Measurements from ENCODE around the gene HSD3B7.

The HSD3B7 gene

DNA sequence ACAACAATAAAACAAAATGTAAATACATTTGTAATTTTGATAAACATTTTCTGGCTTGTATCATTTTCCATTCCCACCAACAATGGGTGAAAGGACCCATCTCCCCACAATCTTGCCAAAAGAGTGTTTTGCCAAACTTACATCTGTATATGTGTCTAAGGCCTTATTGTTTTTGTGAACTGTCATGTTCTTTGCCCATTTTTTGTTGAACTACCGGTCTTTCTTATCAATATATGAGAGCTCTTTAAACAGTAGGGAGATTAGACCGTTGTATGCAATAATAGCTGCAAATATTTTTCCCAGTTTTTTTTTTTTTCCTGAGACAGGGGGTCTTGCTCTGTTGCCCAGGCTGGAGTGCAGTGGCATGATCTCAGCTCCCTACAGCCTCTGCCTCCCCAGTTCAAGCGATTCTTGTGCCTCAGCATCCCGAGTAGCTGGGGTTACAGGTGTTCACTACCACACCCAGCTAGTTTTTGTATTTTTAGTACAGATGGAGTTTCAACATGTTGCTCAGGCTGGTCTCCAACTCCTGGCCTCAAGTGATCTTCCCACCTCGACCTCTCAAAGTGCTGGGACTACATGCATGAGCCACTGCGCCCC, 38.7 kb downstream of the HSD3B7 start:
- DNase-seq (ENCODE audit: low read depth) = no peak

DNA sequence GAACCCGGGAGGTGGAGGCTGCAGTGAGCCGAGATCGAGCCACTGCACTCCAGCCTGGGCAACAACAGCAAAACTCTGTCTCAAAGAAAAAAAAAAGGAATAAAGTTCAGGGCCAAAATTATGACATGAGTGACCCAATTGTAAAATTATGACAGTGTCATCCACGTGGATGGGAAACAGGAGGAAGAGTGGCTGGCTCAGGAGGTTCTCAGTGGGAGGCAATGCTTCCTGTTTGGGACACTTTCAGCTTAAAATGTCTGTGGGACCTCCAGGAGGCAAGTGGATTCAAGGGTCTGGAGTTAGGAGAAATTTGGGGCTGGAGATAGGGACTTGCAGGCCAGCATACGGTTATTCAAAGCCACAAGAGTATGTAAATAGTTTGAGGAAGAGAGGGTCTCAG, 40.3 kb downstream of the HSD3B7 start:
- DNase-seq (ENCODE audit: low read depth) = no peak

DNA sequence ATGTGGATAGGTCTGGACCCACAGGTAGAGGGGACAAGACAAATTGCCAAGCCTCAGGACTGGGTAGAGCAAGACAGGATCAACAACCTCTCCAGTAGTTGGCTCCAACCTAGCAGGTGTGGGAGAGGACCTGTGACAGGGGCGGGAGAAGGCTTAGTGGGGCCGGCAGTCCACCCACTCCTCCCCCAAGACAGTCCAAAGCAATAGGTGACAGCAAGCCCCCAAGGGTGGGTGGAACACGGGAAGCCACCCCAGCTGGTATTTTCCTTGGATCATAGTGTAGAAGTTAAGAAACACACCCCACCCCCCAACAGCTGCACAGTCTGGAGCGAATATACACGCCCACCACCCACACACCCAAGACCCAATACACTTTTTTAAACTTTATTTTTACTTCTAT, 44.3 kb downstream of the HSD3B7 start:
- no peak for DNase-seq (ENCODE audit: low read depth)

DNA sequence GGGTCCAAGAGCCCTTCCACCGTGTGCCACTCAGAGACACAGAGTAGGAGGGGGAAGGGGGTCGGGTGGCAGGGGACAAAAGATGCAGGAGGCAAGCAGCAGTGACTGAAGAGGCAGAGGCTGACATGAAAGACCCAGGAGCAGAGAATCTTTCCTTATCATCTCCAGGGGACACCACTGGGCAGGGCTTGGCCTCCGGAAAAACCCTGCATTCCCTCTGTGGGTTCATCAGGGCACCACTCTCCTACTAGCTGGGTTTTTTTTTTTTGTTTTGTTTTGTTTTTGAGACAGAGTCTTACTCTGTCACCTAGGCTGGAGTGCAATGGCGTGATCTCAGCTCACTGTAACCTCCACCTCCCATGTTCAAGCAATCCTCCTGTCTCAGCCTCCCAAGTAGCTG, 46.3 kb downstream of the HSD3B7 start:
- DNase-seq (ENCODE audit: low read depth) = no peak

DNA sequence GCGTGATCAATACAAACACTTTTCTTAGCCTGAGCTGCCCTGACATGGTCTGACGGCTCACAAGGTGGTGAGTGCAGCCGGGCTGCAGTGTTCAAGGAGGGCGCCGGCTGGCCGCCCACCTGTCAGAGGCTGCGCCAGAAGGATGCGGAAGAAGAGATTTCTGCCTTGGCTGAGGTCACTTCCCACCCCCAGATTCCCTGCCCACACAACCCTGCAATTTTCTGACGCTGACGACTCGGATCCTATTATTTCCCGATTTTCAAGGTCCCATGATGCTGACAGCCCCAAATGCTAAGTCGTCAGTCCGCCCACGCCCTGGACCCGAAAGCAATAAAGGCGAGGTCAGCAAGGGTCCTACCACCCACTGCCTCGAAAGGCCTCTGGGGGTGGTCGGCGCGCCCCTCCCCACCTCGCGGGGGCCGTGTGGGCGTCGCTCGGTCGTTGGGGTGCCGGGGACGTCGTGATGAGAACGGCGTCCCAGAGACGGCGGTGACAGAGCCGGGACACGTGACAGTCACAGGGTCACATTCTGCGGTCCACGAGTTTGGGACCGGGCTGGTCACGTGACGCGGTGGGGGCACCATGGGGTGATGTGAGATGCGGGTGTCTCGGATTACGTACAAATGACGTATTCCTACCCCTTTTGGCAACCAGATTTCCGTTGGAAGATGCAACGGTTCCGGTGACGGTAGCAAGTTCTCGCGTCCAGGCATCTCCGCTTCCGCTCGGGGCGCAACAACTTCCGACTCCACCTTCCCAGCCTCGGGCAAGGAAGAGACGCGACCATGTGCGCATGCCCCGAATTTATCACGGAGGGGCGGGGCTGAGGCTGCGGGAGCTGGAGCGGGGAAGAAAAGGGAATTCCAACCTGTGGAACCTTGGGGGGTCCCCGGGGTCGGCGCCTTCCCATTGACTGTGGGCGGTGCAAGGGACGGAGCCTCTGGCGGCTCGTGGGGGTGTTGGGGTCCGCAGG, 48.0 kb downstream of the HSD3B7 start, which contains the start of gene STX4:
TSS of gene STX4 (plus strand) at position 823 of the 973 bp plus-strand sequence. CDS start 248 bp downstream, outside the sequence.
- peak; percentile 94 for DNase-seq (ENCODE audit: low read depth)

DNA sequence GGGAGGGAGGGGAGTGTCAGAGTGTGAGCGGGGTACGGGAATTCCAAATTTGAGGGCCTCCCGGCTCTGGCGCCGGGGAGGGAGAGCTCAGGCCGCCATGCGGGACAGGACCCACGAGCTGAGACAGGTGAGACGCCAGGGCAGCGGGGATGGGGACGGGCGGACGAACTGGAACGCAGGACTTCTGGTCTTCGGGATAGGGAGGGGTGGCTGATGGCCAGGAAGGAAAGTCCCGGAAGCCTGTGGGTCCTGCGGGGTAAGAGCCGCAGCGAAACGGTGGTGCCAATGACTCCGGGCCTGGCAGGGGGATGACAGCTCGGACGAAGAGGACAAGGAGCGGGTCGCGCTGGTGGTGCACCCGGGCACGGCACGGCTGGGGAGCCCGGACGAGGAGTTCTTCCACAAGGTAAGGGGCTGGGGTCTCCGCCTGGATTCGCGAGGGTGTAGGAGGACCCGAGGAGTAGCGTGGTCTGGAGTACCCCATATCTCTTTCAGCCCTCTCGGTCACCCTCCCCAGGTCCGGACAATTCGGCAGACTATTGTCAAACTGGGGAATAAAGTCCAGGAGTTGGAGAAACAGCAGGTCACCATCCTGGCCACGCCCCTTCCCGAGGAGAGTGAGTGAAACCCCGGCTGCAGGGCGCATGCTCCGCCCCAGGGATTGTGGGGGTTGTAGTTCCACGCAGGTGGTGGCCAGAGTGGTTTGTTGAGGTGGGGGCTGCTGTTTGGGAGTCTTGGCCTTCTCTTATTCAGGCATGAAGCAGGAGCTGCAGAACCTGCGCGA, 48.9 kb downstream of the HSD3B7 start:
- DNase-seq (ENCODE audit: low read depth) = no peak

DNA sequence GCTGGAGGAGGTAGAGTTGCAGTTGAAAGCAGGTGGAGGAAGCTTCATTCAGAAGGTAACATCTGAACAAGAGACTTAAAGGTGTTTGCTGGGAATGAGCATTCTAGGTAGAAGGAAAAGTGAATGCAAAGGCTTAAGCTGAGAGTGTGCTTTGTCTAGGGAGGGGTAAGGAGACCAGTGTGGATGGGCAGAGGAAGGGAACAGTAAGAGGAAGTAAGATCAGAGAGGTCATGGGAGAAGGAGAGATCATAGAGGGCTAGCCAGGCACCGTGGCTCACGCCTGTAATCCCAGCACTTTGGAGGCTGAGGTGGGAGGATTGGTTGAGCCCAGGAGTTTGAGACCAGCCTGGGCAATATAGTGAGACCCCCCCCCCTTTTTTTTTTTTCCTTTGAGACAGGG, 51.7 kb downstream of the HSD3B7 start:
- no peak for DNase-seq (ENCODE audit: low read depth)
